Measurements from ENCODE around the gene NET1. TPM values are rescaled to one million over a fixed set of nuclear protein-coding genes. Genes with fewer than 3 reads are reported as not detected.
"Not testable (repeated sequence)": the region's sequence is repeated elsewhere in the genome, so short reads cannot be mapped to it uniquely, and the experiment has no call there.

NET1 gene
- total RNA-seq, 2 experiments from 2014 or later: 29.9 to 30.0 TPM

- CTCF ChIA-PET: interaction anchor here (1.1 kb wide), 1 partner anchor 13 kb away, joined by 3 read pairs; no protein-coding TSS in a partner anchor
- POLR2A ChIA-PET: no interaction called here
Observed at GRCh38 chr10:5460468-5461202, 48.3 kb downstream of the NET1 start.

- POLR2A ChIA-PET: no interaction called here
Observed at GRCh38 chr10:5461203-5461588, 48.8 kb downstream of the NET1 start.

GRCh38 chr10:5461914-5462840 is 49.8 kb downstream of the NET1 start:
- ChIA-PET CTCF (interaction anchor here (1.1 to 1.4 kb wide), 2 partner anchors 14 to 161 kb away, joined by 3 read pairs; no protein-coding TSS in a partner anchor), POLR2A (no interaction called here)

More at GRCh38 chr10:5461203-5461588, 48.8 kb downstream of the NET1 start:
- CTCF ChIA-PET: interaction anchor here (1.1 kb wide), 1 partner anchor 13 kb away, joined by 3 read pairs; no protein-coding TSS in a partner anchor

GRCh38 chr10:5462841-5463293 is 50.5 kb downstream of the NET1 start:
- ChIA-PET POLR2A (no interaction called here), CTCF (interaction anchor here (1.4 kb wide), 1 partner anchor 160 kb away, joined by 3 read pairs; no protein-coding TSS in a partner anchor)

- ChIA-PET CTCF (no interaction called here), POLR2A (no interaction called here)
Observed at GRCh38 chr10:5464546-5464945, 52.2 kb downstream of the NET1 start.

- POLR2A ChIA-PET: interaction anchor here (0.5 kb wide), 1 partner anchor 47 kb away, joined by 3 read pairs; no protein-coding TSS in a partner anchor
- CTCF ChIA-PET: no interaction called here
Observed at GRCh38 chr10:5465976-5466450, 53.7 kb downstream of the NET1 start.

GRCh38 chr10:5466451-5467206 is 54.3 kb downstream of the NET1 start:
- ChIA-PET POLR2A (no interaction called here), CTCF (no interaction called here)

GRCh38 chr10:5467207-5467535 is 54.8 kb downstream of the NET1 start:
- ChIA-PET POLR2A (no interaction called here), CTCF (no interaction called here)

GRCh38 chr10:5467634-5468255 is 55.4 kb downstream of the NET1 start:
- POLR2A ChIA-PET: no interaction called here

GRCh38 chr10:5468262-5469106 is 56.1 kb downstream of the NET1 start:
- ChIA-PET POLR2A (no interaction called here), CTCF (no interaction called here)

More at GRCh38 chr10:5467634-5468255, 55.4 kb downstream of the NET1 start:
- CTCF ChIA-PET: no interaction called here

- CTCF ChIA-PET: no interaction called here
- POLR2A ChIA-PET: no interaction called here
Observed at GRCh38 chr10:5469353-5470061, 57.1 kb downstream of the NET1 start.

GRCh38 chr10:5470062-5470751 is 57.9 kb downstream of the NET1 start:
- ChIA-PET CTCF (no interaction called here), POLR2A (no interaction called here)

- POLR2A ChIA-PET, CTCF ChIA-PET: not testable (repeated sequence)
Observed at GRCh38 chr10:5474642-5475041, 62.3 kb downstream of the NET1 start.

GRCh38 chr10:5475088-5475487 is 62.7 kb downstream of the NET1 start:
- POLR2A ChIA-PET, CTCF ChIA-PET: not testable (repeated sequence)

- POLR2A ChIA-PET, CTCF ChIA-PET: not testable (repeated sequence)
Observed at GRCh38 chr10:5475974-5476807, 63.8 kb downstream of the NET1 start.

GRCh38 chr10:5476918-5477525 is 64.7 kb downstream of the NET1 start:
- CTCF ChIA-PET: no interaction called here
- POLR2A ChIA-PET: no interaction called here
